ENCODE measurements around the gene PNPLA6.

The PNPLA6 gene

GRCh38 chr19:7522072-7522922 lies 13.2 kb upstream of the PNPLA6 start, which contains the start of gene MCOLN1:
TSS of gene MCOLN1 (plus strand) at chr19:7522624. CDS start at chr19:7522751, 127 bp downstream.
- peak within 1 kb of the TSS; percentile 88 for H3K4me3 Mint-ChIP-seq

GRCh38 chr19:7522923-7523667 lies 12.4 kb upstream of the PNPLA6 start:
- peaks cover 9% of the 10 kb centered on the region for H3K4me1 Mint-ChIP-seq (ENCODE audit: low read depth)
- no peak overlapping the region for H3K27ac Mint-ChIP-seq
- H3K36me3 Mint-ChIP-seq (ENCODE audit: low read depth), result no peaks in the 10 kb centered on the region
- peaks cover 3% of the 10 kb centered on the region for H3K27me3 Mint-ChIP-seq (ENCODE audit: low read depth)
- H3K9me3 Mint-ChIP-seq, result no peaks in the 10 kb centered on the region
- H3K4me3 Mint-ChIP-seq, result peak overlapping the region; percentile 70

More at GRCh38 chr19:7522072-7522922, 13.2 kb upstream of the PNPLA6 start, which contains the start of gene MCOLN1:
- no peaks in the 10 kb centered on the region for H3K36me3 Mint-ChIP-seq (ENCODE audit: low read depth)
- H3K4me1 Mint-ChIP-seq (ENCODE audit: low read depth), result peaks cover 9% of the 10 kb centered on the region
- H3K9me3 Mint-ChIP-seq, result no peaks in the 10 kb centered on the region
- peak within 1 kb of the TSS; percentile 92 for H3K27ac Mint-ChIP-seq
- peaks cover 11% of the 10 kb centered on the region for H3K27me3 Mint-ChIP-seq (ENCODE audit: low read depth)

GRCh38 chr19:7524523-7524922 lies 11.0 kb upstream of the PNPLA6 start:
- H3K4me3 Mint-ChIP-seq, result no peak overlapping the region
- H3K27ac Mint-ChIP-seq, result no peak overlapping the region
- H3K9me3 Mint-ChIP-seq, result no peaks in the 10 kb centered on the region
- H3K27me3 Mint-ChIP-seq (ENCODE audit: low read depth), result no peaks in the 10 kb centered on the region
- H3K4me1 Mint-ChIP-seq (ENCODE audit: low read depth), result peaks cover 7% of the 10 kb centered on the region
- H3K36me3 Mint-ChIP-seq (ENCODE audit: low read depth), result peaks cover 2% of the 10 kb centered on the region

GRCh38 chr19:7524992-7525739 lies 10.4 kb upstream of the PNPLA6 start:
- Mint-ChIP-seq H3K36me3 (ENCODE audit: low read depth) (peaks cover 2% of the 10 kb centered on the region), H3K4me3 (no peak overlapping the region), H3K27ac (no peak overlapping the region)

GRCh38 chr19:7526059-7526929 lies 9.2 kb upstream of the PNPLA6 start:
- no peaks in the 10 kb centered on the region for H3K27me3 Mint-ChIP-seq (ENCODE audit: low read depth)
- H3K4me3 Mint-ChIP-seq, result no peak overlapping the region
- no peaks in the 10 kb centered on the region for H3K9me3 Mint-ChIP-seq
- H3K4me1 Mint-ChIP-seq (ENCODE audit: low read depth), result peaks cover 7% of the 10 kb centered on the region
- H3K36me3 Mint-ChIP-seq (ENCODE audit: low read depth), result peaks cover 2% of the 10 kb centered on the region
- H3K27ac Mint-ChIP-seq, result no peak overlapping the region

More at GRCh38 chr19:7524992-7525739, 10.4 kb upstream of the PNPLA6 start:
- Mint-ChIP-seq H3K9me3 (no peaks in the 10 kb centered on the region), H3K27me3 (ENCODE audit: low read depth) (no peaks in the 10 kb centered on the region), H3K4me1 (ENCODE audit: low read depth) (peaks cover 7% of the 10 kb centered on the region)

- no peak overlapping the region for H3K27ac Mint-ChIP-seq
- no peaks in the 10 kb centered on the region for H3K9me3 Mint-ChIP-seq
- no peak overlapping the region for H3K4me3 Mint-ChIP-seq
- H3K27me3 Mint-ChIP-seq (ENCODE audit: low read depth), result no peaks in the 10 kb centered on the region
- no peaks in the 10 kb centered on the region for H3K4me1 Mint-ChIP-seq (ENCODE audit: low read depth)
- peaks cover 2% of the 10 kb centered on the region for H3K36me3 Mint-ChIP-seq (ENCODE audit: low read depth)
Observed at GRCh38 chr19:7527516-7528191, 7.9 kb upstream of the PNPLA6 start.

- no peaks in the 10 kb centered on the region for H3K27me3 Mint-ChIP-seq (ENCODE audit: low read depth)
Observed at GRCh38 chr19:7528192-7528519, 7.4 kb upstream of the PNPLA6 start.

GRCh38 chr19:7528522-7529245 lies 6.8 kb upstream of the PNPLA6 start:
- Mint-ChIP-seq H3K27me3 (ENCODE audit: low read depth) (no peaks in the 10 kb centered on the region), H3K4me1 (ENCODE audit: low read depth) (no peaks in the 10 kb centered on the region), H3K27ac (no peak overlapping the region), H3K36me3 (ENCODE audit: low read depth) (peaks cover 2% of the 10 kb centered on the region), H3K9me3 (no peaks in the 10 kb centered on the region), H3K4me3 (no peak overlapping the region)

More at GRCh38 chr19:7528192-7528519, 7.4 kb upstream of the PNPLA6 start:
- Mint-ChIP-seq H3K27ac (no peak overlapping the region), H3K4me1 (ENCODE audit: low read depth) (no peaks in the 10 kb centered on the region), H3K9me3 (no peaks in the 10 kb centered on the region), H3K4me3 (no peak overlapping the region), H3K36me3 (ENCODE audit: low read depth) (peaks cover 2% of the 10 kb centered on the region)

GRCh38 chr19:7529246-7529600 lies 6.3 kb upstream of the PNPLA6 start:
- Mint-ChIP-seq H3K36me3 (ENCODE audit: low read depth) (peaks cover 2% of the 10 kb centered on the region), H3K27ac (no peak overlapping the region), H3K4me3 (no peak overlapping the region), H3K4me1 (ENCODE audit: low read depth) (no peaks in the 10 kb centered on the region), H3K27me3 (ENCODE audit: low read depth) (no peaks in the 10 kb centered on the region), H3K9me3 (no peaks in the 10 kb centered on the region)

- Mint-ChIP-seq H3K4me1 (ENCODE audit: low read depth) (no peaks in the 10 kb centered on the region), H3K9me3 (no peaks in the 10 kb centered on the region), H3K4me3 (no peak overlapping the region), H3K36me3 (ENCODE audit: low read depth) (peaks cover 2% of the 10 kb centered on the region), H3K27ac (no peak overlapping the region), H3K27me3 (ENCODE audit: low read depth) (no peaks in the 10 kb centered on the region)
Observed at GRCh38 chr19:7529610-7530490, 5.7 kb upstream of the PNPLA6 start.

GRCh38 chr19:7533281-7533885 lies 2.1 kb upstream of the PNPLA6 start:
- peak overlapping the region; percentile 49 for H3K27ac Mint-ChIP-seq
- H3K27me3 Mint-ChIP-seq (ENCODE audit: low read depth), result no peaks in the 10 kb centered on the region
- peaks cover 8% of the 10 kb centered on the region for H3K4me1 Mint-ChIP-seq (ENCODE audit: low read depth)
- peaks cover 12% of the 10 kb centered on the region for H3K36me3 Mint-ChIP-seq (ENCODE audit: low read depth)
- peak overlapping the region; percentile 93 for H3K4me3 Mint-ChIP-seq
- no peaks in the 10 kb centered on the region for H3K9me3 Mint-ChIP-seq

GRCh38 chr19:7533925-7534480 lies 1.5 kb upstream of the PNPLA6 start:
- Mint-ChIP-seq H3K4me1 (ENCODE audit: low read depth) (peaks cover 8% of the 10 kb centered on the region), H3K36me3 (ENCODE audit: low read depth) (peaks cover 18% of the 10 kb centered on the region), H3K4me3 (peak overlapping the region; percentile 93), H3K27ac (peak overlapping the region; percentile 79), H3K27me3 (ENCODE audit: low read depth) (no peaks in the 10 kb centered on the region), H3K9me3 (no peaks in the 10 kb centered on the region)

Data from T-helper 1 cell treated with Interleukin-12 subunit alpha and Interleukin-12 subunit beta and Interleukin-4 antibody, amounts not matched to agents 30 μg/mL and 1 μg/mL, for 36 hours (primary cell).